Measurements from ENCODE around the gene CEMIP. TPM values are rescaled to one million over a fixed set of nuclear protein-coding genes. Genes with fewer than 3 reads are reported as not detected.

Gene CEMIP
- total and polyA plus RNA-seq, 8 donors, result 12.4 to 31.8 (median 27.4) TPM

GRCh38 chr15:80971143-80971542 lies 192.0 kb downstream of the CEMIP start:
- no peaks in the 10 kb centered on the region for H3K27me3 ChIP-seq
- H3K36me3 ChIP-seq, result peaks cover 0 to 34% of the 10 kb centered on the region in 2 donors
- no peak for ATAC-seq
- no peak overlapping the region for H3K4me3 ChIP-seq
- intact Hi-C loops (cut with DNase I), result loop anchor here in 1 of 2 donors (5.0 kb wide), 1 partner anchor 399 kb away; no protein-coding TSS in a partner anchor
- H3K9me3 ChIP-seq, result no peaks in the 10 kb centered on the region
- no peak for DNase-seq
- no peak overlapping the region for H3K27ac ChIP-seq
- no peaks in the 10 kb centered on the region for H3K4me1 ChIP-seq
- TF ChIP-seq, protein P1, sequence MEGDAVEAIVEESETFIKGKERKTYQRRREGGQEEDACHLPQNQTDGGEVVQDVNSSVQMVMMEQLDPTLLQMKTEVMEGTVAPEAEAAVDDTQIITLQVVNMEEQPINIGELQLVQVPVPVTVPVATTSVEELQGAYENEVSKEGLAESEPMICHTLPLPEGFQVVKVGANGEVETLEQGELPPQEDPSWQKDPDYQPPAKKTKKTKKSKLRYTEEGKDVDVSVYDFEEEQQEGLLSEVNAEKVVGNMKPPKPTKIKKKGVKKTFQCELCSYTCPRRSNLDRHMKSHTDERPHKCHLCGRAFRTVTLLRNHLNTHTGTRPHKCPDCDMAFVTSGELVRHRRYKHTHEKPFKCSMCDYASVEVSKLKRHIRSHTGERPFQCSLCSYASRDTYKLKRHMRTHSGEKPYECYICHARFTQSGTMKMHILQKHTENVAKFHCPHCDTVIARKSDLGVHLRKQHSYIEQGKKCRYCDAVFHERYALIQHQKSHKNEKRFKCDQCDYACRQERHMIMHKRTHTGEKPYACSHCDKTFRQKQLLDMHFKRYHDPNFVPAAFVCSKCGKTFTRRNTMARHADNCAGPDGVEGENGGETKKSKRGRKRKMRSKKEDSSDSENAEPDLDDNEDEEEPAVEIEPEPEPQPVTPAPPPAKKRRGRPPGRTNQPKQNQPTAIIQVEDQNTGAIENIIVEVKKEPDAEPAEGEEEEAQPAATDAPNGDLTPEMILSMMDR (IDR thresholded peaks at IDR 0.05), result no peak

DNA sequence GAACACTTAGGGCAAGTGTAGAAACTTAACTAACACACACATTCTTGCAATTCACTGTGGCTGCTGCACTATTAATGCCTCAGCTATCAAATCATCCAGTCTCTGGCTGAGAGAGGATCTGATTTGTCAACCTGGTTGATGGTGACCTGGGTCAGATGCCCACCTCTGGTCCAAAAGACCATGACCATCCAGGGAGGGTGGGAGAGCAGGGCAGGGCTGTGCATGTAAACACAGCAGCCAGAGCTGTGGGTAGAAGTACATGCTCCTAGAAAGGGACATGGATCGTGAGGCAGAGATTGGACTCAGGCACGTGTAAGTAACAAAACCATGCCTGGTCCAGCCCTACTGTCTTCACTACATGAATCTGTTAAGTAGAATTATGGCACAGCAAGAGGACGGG lies 193.1 kb downstream of the CEMIP start:
- no peaks in the 10 kb centered on the region for H3K9me3 ChIP-seq
- no peak overlapping the region for H3K4me3 ChIP-seq
- peaks cover 0 to 39% of the 10 kb centered on the region in 2 donors for H3K36me3 ChIP-seq
- TF ChIP-seq, protein P1 (IDR thresholded peaks at IDR 0.05), result no peak
- intact Hi-C loops (cut with DNase I), result loop anchor here in 1 of 2 donors (5.0 kb wide), 1 partner anchor 400 kb away; no protein-coding TSS in a partner anchor
- H3K27me3 ChIP-seq, result no peaks in the 10 kb centered on the region
- DNase-seq (no peak), ATAC-seq (no peak)
- H3K27ac ChIP-seq, result no peak overlapping the region
- H3K4me1 ChIP-seq, result peaks cover 0 to under 1% of the 10 kb centered on the region in 2 donors

GRCh38 chr15:80974914-80975313 lies 195.7 kb downstream of the CEMIP start:
- Histone ChIP-seq H3K9me3 (no peaks in the 10 kb centered on the region), H3K4me1 (peaks cover 0 to 19% of the 10 kb centered on the region in 2 donors), H3K4me3 (no peak overlapping the region), H3K36me3 (peaks cover 0 to 37% of the 10 kb centered on the region in 2 donors), H3K27me3 (no peaks in the 10 kb centered on the region), H3K27ac (no peak overlapping the region)
- TF ChIP-seq, protein P1 (IDR thresholded peaks at IDR 0.05), result no peak
- no peak for DNase-seq
- ATAC-seq, result no peak
- intact Hi-C loops (cut with DNase I), result loop anchor here in 1 of 2 donors (5.0 kb wide), 1 partner anchor 403 kb away; no protein-coding TSS in a partner anchor

- Histone ChIP-seq H3K4me3 (no peak overlapping the region), H3K27me3 (no peaks in the 10 kb centered on the region), H3K9me3 (no peaks in the 10 kb centered on the region), H3K4me1 (peaks cover 0 to 20% of the 10 kb centered on the region in 2 donors), H3K27ac (no peak overlapping the region), H3K36me3 (peaks cover 0 to 56% of the 10 kb centered on the region in 2 donors)
- intact Hi-C loops (cut with DNase I), result no loop called here
- no peak for ATAC-seq
- no peak for DNase-seq
- TF ChIP-seq, protein P1 (IDR thresholded peaks at IDR 0.05), result no peak
Measured at GRCh38 chr15:80976851-80977250, 197.7 kb downstream of the CEMIP start.

GRCh38 chr15:80977627-80978036 lies 198.5 kb downstream of the CEMIP start:
- no peaks in the 10 kb centered on the region for H3K27me3 ChIP-seq
- peak in 2 of 4 donors; percentile 42 to 47 for DNase-seq
- peaks cover 0 to 58% of the 10 kb centered on the region in 2 donors for H3K36me3 ChIP-seq
- H3K9me3 ChIP-seq, result no peaks in the 10 kb centered on the region
- intact Hi-C loops (cut with DNase I), result no loop called here
- H3K4me1 ChIP-seq, result peaks cover 0 to 24% of the 10 kb centered on the region in 2 donors
- TF ChIP-seq, protein P1 (IDR thresholded peaks at IDR 0.05), result peak; percentile 31 to 51
- H3K27ac ChIP-seq, result no peak overlapping the region
- no peak overlapping the region for H3K4me3 ChIP-seq
- peak; percentile 93 for ATAC-seq

Data from left lung (tissue), 10 donors.